Stimulated activated CD8-positive, alpha-beta memory T cell treated with anti-CD3 and anti-CD28 coated beads, Interleukin-4, amount 100 ng/mL, for 24 hours (primary cell): ENCODE results near the gene CHPT1.
"Not testable (repeated sequence)": the region's sequence is repeated elsewhere in the genome, so short reads cannot be mapped to it uniquely, and the experiment has no call there.

Experiments used
- DNase-seq: peaks from one replicate; pipeline ENCODE4 v3.0.0-alpha.2; 2020; ENCODE audit warnings: low read depth

CHPT1 gene

DNA sequence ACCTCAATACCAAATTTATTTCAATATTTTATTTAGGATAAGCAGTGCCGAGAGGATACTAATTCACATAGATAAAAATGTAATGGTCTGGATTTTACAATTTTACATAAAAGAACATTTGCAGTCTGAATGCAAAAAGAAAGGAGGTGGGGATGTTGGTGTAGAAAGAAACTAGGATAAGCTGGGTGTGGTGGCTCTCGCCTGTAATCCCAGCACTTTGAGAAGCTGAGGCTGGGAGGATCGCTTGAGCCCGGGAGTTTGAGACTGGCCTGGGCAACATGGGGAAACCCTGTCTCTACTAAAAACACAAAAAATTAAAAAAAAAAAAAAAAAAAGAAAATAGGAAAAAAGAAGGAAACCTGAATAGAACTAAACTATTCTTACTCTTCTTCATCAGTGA, 25.0 kb downstream of the CHPT1 start:
- DNase-seq: no peak

DNA sequence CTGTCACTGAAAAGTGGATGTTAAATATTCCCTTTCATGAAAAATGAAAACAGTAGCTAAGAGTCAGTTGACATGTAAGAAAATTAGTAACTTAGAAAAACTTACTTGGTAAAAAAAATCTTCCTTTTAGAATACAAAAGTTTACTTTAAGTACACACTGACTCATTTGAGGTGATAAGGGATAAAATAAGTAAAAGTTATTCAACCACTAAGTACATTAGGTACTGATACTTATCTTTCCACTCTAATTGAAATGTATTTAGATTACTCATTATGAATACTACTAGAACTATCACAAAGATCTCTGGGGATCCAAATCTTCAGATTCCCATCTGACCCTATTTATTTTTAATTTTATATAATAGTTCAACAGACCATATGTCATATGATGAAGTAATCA, 29.7 kb downstream of the CHPT1 start:
- DNase-seq: no peak

DNA sequence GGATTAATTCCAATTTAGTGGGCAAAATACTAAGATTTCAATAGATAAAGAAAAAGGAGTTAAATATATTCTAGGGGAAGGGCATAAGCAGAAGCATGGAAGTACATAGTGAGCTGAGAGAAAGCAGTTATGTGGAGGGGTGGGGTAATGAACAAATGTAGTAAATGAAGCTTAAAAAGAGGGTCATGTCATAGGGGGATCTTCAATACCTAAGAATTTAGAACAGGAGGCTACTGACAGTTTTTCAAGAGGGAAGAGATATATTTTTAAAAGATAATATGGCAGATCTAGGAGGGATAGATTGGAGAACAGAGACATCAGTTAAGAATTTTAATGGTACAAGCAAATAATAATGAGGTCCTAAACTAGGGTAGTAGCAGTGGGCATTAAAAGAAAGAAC, 32.4 kb downstream of the CHPT1 start:
- DNase-seq: no peak

DNA sequence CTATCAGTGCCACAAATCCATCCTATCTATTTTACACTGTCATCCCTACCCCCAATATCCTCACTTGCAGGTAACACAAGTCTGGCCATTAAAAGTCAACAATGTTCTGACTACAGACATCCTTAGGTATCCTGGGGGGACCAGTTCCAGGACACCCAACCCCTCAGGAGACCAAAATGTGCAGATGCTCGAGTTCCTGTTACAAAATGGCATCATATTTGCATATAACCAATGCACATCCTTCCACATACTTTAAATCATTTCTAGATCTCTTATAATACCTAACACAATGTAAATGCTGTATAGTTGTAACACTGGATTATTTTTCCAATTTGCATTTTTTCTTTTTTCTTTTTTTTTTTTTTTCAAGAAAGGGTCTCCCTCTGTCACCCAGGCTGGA, 34.9 kb downstream of the CHPT1 start:
- no peak for DNase-seq

DNA sequence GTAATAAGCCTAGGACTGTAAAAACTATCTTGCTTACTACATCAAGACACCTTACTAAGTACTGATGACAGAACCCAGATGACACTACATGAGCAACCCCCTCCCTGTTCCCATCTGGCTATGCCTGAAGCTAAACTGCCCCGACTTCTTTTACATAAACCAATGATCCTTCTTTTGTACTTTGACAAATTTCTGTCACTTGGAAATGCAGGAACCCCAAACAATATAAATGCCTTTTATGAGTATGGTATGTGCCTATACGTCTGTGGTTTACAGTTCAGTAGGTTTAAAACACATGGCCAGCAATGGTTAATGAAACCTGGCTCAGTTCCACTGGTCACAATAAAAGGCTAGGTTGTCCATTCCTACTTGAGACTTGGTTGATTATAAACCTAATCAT, 35.7 kb downstream of the CHPT1 start:
- no peak for DNase-seq

DNA sequence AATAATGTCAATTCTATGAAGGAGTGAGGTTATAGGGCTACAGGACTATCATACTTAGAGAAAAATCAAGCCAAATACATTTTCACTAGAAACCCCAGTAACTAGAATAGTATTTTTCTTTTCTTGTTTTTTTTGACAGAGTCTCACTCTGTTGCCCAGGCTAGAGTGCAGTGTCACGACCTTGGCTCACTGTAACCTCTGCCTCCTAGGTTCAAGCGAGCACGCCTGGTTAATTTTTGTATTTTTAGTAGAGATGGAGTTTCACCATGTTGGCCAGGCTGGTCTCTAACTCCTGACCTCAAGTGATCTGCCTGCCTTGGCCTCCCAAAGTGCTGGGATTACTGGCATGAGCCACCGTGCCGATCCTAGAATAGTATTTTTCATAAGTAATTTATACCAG, 37.0 kb downstream of the CHPT1 start:
- not testable (repeated sequence) for DNase-seq

DNA sequence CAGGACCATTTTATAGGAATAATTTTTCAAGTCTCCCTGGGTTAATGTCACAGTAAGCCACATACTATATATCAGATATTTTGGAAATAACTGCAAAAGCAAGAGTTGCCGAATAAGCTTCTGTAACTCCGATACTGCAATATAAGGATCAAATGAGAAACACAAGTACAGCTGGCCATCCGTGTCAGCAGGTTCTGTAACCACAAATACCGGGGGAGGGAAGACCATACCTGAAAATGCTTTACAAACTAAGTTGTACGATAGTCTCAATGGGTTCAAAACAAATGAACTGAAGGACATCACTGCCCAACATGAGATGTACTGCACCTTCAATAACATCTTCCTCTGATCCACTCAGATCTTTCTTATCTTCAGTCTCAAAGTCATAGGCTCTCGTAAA, 40.0 kb downstream of the CHPT1 start:
- no peak for DNase-seq

DNA sequence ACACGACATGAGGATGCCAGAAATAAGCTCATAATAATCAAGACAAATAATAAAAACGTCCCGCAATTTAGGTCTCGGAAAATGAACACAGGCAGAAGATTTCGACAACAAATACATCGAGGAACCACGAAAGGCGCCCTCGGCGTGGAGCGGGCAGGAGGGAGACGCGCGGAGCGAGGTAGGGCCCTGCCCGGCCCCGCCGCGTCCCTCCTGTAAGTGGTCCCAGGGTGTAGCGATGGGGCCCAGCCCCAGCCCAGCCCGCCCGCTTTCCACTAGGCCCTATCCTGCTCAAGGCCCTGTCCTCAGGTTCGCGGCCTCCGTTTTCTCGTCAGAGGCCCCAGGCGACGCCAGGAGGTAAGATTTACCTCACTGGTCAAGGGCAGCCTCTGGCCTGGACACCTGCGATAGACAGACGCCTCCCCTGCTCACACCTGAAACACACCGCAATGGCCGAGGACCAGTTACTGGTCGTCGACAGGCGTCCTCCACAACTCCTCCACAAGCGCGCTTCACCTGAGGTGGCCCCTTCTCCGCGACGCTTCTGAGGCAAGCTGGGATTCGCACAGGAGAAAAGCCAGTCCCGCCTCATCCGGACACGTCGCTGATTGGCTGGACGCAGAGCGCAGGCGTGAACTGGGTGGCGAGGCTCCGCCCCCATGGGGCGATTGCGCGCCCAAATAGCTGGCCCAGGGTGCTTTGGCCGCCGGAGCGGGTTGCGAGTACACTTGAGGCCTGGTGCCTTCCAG, 41.7 kb downstream of the CHPT1 start, which contains the start of gene SYCP3:
TSS of gene SYCP3 (minus strand) at position 543 of the 746 bp plus-strand sequence. CDS start 1,527 bp downstream, outside the sequence.
- no peak for DNase-seq

DNA sequence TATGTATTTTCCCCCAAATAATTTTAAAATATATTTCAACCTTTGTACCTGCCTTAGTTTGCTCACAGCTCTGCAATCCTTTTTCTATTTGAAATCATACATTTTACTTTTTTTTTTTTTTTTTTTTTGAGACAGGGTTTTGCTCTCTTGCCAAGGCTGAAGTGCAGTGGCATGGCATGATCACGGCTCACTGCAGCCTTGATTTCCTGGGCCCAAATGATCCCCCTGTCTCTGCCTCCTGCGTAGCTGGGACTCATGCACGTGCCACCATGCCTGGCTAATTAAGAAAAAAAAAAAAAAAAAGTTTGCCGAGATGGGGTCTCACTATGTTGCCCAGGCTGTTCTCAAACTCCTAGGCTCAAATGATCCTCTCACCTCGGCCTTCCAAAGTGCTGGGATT, 43.1 kb downstream of the CHPT1 start:
- no peak for DNase-seq

DNA sequence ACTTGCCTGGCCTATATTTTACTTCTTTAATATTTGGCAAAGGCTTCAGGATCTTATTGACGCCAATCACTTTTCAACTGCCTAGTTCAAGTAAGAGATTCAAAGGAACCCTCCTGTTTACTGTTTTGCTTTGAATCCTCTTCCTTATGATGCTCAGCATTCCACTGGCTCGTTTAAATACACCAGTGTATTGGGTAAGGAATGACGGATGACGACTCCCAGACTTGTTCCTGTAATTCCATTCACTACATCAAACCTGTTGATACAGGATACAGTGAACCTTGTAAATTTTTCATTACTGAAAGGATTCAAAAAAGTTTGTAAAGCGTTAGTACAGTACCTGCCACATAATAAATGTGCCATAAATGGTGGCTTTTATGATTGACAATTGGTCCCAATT, 43.5 kb downstream of the CHPT1 start:
- DNase-seq: no peak

DNA sequence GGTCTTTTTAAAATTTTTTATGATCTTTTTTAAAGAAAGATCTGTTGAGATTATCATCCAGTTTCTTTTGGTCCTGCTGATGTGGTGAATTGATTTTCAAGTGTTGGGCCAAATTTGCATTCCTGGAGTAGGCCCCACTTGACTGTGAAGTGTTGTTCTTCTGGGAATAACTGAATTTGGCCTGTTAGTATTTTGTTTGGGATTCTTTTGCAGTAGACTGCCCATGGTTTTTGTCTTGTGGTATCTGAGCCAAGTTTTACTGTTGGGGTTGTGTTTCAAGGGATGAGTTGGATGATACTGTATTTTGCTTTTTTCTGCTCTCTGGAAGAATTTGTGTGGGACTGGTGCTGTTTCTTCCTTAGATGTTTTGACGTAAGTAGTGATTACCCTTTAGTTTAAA, 45.8 kb downstream of the CHPT1 start:
- no peak for DNase-seq

DNA sequence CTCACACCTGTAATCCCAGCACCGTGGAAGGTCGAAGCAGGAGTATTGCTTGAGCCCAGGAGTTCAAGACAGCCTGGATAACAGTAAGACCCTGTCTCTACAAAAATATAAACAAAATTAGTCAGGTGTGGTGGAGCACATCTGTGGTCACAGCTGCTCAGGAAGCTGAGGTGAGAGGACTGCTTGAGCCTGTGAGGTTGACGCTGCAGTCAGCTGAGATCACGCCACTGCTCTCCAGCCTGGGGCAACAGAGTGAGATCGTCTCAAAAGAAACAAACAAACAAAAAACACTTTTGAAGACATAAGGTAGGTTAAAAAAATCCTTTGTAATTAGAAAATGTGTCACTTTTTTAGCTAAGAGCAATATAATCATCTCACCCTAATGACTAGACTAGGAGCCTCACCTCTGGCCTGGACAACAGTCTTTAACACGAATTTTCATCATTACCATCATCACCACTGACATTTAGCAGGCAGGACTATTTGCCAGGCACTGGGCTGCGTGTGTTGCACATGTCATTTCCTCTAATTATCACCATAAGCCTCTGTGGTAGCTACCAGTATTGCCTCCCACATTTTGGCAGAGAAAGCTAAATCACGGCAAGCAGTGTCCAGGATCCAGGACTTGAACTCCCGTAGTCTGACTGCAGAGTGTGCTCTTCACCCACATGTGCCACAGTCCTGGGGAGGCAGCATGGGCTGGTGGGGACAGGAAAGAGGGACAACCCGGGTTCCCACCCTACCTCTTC, 46.5 kb downstream of the CHPT1 start:
- DNase-seq: no peak

DNA sequence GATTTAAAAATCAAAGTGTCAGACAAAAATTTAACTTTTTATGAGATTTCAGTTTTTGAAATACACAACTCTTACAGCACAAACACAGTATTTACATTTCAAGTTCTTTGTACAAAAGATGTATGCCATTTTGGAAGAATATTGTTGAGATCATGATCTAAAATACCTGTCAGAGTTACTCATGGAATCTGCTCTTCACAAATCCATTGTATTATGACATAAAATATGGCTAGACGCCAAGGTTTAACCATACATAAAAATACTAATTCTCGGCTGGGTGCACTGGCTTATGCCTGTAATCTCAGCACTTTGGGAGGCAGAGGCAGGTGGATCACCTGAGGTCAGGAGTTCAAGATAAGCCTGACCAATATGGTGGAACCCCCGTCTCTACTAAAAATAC, 48.0 kb downstream of the CHPT1 start:
- no peak for DNase-seq

DNA sequence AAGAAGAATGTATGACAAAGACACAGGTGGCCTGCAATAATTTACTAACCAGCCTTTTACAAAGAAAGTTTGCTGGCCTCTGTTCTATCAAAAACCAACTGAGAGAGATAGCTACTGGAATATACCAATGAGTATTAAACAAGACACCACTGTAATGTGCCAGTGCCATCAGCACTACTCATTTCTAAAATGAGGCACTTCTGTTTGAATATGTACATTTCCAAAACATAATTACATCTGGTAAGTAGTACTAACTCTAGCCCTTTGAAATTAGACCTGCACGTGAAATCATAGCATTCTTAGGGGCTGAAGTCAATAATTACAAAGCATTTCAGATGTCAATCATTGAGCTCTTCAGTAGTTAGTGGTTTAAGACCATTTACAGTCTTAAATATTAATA, 48.8 kb downstream of the CHPT1 start:
- DNase-seq: no peak

DNA sequence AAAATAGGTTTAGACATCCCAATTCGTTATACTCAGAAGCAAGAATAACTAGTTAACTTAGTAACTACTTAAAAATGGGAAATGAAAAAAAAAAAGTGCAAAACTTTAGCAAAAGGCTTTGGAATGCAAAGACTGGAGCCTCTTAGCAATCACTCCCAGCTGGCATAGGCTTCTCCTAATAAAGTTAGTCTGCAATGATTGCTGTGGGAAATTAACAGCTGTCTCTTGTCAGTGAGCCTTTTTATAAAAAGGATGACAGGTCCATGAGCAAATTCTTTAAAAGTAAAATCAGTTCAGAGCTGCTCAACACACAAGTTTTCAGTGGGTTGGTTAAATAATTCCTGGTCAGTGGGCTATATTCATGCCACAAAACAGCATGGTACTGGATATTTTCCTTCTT, 49.2 kb downstream of the CHPT1 start:
- DNase-seq: no peak

DNA sequence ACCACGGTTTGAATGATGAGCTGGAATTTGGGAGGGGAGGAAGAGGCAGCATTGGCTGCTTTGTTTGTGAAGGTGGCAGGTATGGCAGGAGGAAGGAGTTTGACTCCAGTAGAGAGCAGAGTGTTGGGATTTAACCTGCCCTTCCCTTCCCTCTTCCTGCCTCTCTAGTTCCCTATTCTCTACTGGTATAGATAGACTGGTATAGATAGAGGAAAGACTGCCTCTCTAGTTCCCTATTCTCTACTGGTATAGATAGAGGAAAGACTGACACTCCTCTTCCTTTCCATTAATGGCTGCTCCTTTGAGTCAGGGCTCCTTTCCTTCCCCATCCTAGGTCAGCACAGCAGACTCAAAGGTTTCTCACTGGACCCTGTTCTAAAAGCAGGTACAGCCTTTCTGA, 50.3 kb downstream of the CHPT1 start:
- no peak for DNase-seq

DNA sequence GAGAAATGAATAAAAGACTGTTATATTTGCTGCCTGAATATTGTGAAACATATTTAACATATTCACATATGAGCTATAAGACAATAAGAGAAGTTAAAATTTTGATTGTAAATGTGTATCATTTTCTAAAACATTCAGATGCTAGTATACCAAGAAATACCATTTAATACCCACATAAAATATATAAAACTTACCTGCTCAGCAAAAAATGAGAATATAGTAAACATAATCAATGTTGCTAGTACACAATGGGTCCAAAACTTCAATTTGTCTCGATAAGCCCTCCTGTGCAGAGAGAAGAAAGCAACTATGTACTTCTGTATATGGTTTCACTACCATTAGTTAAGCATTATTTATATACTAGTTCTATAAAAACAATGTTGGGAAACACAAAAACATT, 51.5 kb downstream of the CHPT1 start:
- no peak for DNase-seq

DNA sequence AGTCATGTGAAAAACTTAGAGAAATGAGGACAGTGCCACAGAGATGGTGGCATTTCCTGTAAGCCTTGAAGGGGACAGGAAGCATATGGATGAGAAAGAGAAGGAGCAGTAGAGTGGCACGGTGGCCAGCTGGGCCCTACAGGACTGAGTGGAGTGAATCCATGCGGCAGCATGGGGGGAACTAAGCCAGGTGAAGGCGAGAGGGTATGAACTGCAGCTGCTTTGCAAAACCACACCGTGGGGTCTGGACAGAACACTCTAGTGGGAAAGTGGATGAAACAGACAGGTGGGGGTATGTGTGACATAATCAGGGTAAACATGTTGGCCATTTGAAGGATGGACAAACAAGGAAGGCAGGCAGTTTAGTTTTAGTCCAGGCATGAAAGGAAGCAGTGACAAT, 52.2 kb downstream of the CHPT1 start:
- no peak for DNase-seq

DNA sequence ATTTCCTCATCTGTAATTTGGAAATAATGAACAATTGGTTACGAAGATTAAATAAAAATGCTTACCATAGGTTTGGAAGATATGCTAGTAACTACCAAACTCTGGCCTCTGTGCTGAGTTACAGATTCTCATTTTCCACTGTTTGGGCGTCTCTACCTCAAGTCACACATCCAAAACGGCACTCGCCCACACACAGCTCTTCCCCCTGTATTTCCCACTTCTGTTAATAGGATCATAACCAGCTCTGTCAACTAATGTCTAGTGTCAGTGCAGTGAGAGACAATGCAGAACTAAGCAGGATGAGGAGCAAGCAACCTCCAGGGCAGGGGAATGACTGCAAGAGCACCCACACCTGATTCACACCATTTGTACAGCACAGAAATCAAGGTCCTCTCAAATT, 52.7 kb downstream of the CHPT1 start:
- DNase-seq: no peak

DNA sequence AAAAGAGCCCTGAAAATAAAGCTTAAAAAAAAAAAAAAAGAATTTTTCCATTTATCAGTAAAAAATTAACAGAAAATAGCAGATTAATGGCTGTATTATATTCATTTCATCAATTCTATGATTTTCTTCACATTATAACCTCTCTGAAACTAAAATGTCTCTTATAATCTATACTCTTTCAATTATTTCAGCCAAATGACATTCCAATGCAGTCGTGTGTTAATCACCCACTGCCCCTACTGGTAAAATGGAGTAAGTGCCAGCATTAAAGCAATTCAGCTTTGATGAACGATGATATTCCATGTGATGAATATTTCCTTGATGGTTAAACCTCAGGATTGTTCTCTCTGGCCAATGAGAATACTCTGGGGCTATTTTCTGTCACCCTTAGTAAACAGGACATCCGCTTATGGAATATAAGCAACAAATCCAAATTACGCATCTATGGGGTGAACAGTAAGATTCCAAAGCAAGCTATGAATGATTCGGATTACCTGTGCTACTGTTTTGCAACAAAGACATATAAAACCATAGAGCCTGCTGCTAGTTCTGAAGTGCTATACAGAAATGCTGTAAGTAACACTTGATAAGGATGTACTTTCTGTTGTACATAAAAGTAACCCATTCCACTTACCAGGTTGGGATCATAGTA, 62.1 kb downstream of the CHPT1 start:
- DNase-seq: no peak

DNA sequence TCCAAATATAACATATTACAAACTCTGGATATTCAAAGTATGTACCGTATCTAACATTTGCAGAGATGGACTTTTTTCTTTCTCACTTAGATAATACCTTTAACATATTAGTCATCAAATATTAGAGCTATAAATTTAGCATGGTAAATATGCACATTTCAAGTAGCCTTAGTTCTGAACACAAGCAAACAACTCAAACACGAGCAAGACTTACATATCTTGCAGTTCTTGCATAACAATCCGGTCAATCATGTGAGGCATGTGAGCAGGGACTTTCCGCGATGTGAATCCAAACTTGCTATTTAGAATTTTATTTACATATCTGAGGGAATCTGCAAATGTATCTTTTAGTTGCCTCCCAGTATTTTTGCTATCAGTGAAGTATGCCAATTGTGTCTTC, 63.9 kb downstream of the CHPT1 start:
- no peak for DNase-seq

DNA sequence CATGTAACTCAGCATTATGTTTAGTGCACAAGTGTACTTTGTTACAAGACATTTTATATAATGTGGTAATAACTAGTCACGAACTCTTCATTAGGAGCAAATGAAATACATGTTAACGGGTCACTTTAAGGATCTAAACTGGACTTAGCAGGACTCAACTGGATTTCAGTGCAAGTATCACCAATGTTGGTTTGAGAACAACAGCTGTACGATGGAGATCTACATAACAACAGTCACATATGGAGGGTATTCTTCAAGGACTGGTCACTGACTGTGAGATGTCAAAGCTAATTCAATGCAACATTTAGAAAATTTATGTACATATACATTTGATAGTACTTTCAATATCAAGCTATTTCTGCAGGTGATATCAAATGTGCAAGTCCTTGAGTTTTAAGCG, 64.3 kb downstream of the CHPT1 start:
- DNase-seq: no peak

DNA sequence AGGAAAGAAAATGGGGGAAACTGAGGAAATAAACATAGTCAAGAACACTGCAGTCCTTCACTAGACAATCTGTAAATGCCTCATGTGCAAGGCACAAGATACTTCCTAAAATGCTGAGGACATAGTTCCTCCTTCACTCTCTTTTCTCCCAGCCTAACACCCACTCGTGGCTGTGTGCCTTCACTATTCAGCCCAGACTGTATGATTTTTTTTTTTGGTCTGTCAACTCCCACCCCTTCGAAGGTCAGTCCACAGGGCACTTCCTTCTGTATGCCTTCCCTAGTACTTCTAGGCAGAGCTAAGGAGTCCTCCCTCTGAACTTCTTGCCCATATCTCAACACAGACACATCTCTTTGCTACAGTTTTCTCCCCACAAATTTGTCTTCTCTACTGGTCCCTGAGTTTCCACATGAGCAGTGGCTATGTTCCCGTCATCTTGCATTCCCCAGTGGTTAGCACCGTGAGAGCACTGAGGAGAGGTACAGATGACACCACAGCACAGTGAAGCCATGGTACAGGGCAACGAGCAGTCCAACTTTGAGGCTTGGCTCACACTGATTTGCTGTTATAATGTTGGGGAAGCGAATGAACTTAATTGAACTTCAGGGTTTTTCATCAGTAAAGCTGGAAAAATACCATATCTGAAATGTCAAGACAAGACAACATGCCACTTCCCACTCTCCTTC, 65.9 kb downstream of the CHPT1 start:
- DNase-seq: no peak
